SIG-M5 treated with dmso at 0.1 percent for 504 hours (cell line): ENCODE results near the gene FZD4.
"Not testable (repeated sequence)": the region's sequence is repeated elsewhere in the genome, so short reads cannot be mapped to it uniquely, and the experiment has no call there.

Source experiments
- DNase-seq: peaks from one replicate; lab custom pipeline; 2025; ENCODE audit not compliant: unreplicated experiment; lab: John Stamatoyannopoulos, UW

The FZD4 gene

GRCh38 chr11:86938900-86939880 lies 16.0 kb downstream of the FZD4 start:
- peak; percentile 28 for DNase-seq

GRCh38 chr11:86938203-86938899 lies 16.8 kb downstream of the FZD4 start:
- DNase-seq = no peak

DNA sequence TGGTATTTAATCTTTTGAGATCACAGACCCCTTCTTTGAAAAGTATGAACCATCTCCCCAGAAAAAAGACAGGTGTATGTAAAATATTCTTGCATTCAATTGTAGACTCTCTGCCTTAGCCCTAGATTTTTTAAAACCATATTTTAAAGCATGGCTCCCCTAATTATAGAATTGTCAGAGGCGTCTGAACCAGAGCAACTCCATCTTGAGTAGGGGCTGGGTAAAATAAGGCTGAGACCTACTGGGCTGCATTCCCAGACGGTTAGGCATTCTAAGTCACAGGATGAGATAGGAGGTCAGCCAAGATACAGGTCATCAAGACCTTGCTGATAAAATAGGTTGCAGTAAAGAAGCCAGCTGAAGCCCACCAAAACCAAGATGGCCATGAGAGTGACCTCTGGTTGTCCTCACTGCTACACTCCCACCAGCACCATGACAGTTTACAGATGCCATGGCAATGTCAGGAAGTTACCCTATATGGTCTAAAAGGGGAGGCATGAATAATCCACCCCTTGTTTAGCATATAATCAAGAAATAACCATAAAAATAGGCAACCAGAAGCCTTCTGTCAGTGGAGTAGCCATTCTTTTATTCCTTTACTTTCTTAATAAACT lies 17.9 kb downstream of the FZD4 start:
- DNase-seq = not testable (repeated sequence)

DNA sequence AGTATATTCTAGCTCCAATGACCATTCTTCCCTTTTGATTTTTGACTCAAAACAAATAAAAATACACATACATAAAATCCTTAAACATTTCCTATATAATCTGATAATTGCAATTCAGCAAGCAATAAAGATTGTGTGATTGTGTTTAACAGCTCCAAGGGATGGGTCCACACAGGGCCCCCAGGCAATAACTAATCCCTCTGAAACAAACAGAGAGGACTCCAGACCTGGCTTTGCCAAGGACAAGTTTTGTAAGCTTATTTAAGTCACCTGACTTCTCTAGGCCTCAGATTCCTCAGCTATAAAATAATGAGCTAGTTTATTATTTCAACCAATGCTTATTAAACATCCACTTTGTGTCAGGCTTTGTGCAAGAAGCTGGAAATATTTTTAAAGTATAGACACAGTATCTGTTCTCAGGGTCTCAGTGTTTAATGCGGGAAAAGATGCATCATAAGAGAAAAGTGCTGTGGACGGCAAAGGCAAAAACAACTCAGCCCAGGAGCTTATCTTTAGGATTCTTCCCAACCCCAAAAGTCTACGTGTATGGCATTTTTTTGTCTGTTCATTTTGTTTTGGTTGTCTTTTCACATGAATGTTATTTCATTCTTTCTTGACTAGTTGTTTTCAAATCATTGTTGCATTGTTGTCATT lies 20.1 kb downstream of the FZD4 start:
- DNase-seq = no peak

- no peak for DNase-seq
Observed at GRCh38 chr11:86934582-86934900, 20.7 kb downstream of the FZD4 start.

DNA sequence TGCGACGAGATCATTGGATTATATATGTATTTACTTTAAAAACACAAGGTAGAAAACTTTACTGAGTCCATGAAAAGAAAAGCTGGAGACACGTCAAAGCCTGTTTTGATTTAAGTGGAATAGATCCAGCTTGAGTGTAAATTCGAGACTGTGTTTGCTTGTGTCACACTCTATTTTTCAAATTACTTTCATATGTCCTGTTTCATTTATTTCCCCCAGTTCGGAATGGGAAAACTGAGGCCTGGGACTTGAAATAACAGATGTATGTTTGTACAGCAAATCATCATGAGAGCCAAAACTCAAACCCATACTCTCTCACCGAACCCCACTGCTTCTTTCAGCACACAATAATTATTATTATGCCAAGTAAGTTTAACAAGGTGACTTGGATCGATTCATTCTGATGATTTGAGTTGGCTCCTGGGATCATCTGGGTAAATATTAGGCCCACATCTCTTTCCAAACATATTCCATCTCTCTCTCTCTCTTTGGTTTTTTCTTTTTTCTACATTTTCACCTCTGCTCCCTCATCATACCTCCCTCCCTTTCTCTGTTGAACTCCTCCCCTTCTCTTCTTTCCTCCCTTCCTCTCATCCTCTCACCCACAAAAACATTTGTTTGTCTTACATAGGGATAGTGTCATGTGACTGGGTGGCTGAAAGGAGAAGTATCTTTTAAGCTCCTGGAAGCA lies 21.2 kb downstream of the FZD4 start:
- no peak for DNase-seq

- no peak for DNase-seq
Observed at GRCh38 chr11:86932924-86933875, 22.0 kb downstream of the FZD4 start.

- DNase-seq = no peak
Observed at GRCh38 chr11:86932259-86932585, 23.0 kb downstream of the FZD4 start.

DNA sequence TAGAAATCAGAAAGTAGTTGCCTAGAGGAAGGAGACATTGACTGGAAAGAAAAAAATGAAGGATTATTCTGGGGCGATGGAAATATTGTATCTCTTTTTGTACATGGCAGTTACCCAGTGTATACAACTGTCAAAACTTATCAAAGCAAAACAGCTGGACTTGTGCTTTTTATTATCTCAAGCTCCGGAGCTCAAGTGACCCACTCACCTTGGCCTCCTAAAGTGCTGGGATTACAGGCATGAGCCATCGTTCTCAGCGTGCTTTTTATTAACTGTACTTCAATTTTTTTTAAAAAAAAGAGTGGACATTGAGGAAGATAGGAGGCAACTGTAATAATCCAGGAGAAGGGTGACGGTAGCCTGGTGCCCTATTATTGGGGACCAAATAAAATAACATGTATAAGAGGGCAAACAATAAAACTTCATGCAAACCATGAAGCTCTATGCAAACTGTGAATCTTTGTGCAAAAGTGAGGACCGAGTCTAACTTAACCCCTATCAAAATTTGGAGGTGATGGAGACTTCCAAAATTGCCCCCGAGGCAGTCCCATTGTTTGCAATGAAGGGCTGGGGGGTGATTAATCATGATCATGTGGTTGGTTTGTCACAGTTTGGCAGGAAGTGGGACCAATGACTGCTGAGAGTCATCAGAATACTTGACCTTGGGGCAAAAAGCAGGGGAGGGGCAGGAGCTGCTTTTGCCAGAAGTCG lies 23.5 kb downstream of the FZD4 start:
- DNase-seq = no peak

DNA sequence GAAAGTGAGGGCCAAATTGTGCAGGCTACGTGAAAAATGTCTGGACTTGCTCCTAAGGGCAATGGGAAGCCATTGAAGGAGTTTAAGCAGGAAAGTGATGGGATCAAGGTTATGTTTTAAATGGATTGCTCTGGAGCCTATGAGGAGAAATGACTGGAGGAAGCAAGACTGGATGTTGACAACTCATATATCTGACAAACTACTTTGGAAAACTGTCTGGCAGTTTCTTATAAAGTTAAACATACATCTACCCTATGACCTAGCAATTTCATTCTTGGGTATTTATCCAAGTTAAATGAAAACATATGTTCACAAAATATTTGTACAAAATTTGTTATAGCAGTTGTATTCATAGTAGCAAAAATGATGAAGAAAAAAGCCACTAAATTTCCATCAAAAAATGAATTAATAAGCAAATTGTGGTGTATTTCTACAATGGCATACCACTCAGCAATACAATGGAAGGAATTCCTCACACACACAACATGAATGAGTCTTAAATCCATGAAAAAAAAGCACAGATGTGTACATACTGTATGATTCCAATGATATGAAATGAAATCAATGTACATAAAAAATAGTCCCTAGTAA lies 24.1 kb downstream of the FZD4 start:
- DNase-seq = no peak

DNA sequence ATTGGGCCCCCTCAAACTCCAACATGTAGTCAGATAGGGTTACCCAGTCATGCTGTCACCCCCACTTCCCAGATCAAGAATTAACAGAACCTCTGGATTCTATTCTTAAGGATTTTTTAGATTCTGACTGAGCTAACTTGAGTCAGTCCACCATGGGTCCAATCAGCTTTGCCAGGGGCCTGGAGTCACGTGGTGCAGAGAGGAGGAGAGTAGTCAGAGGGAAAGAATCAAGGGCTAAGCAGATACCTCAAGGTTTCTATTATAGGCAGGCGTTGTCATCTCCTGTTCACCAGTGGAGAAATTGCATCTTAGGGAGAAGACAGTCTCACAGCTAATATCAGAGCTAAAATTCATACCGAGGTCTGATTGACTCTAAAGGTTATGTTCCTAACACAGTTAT lies 28.2 kb downstream of the FZD4 start:
- no peak for DNase-seq

- no peak for DNase-seq
Observed at GRCh38 chr11:86923999-86924766, 31.0 kb downstream of the FZD4 start.

DNA sequence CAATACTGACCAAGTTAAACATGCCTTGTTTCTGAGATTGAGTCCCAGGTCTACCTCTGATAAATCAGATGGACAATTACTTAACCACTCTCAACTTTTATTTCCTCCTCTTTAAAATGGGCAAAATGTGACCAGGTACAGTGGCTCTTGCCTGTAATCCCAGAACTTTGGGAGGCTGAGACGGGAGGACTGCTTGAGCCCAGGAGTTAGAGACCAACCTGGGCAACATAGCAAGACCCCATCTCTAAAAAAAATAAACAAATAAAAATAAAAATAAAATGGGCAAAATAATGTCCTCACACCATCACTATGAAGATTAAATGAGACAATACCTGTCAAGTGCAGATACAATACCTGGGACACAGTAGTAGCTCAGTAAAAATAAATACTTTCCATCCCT lies 33.0 kb downstream of the FZD4 start:
- no peak for DNase-seq

GRCh38 chr11:86919557-86920210 lies 35.5 kb downstream of the FZD4 start:
- peak; percentile 8 for DNase-seq

DNA sequence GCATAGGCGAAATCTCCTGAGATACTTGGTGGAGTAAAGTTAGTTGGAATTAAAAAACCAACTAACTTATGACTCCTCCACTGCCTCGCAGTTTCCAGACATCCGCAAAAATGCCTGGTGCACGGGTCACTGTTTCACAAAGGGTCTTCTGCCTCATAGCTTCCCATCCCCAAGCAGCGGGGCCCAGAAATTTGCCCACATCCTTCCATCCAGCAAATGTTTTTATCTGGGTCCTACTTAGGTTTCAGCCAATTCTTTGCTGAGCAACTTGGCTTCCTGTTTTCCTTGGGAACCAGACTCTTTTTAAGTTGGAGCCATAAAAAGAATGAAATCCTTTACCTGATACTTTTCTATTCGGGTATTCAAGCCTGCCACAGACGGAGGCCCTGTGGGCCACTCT lies 36.2 kb downstream of the FZD4 start:
- DNase-seq = no peak

DNA sequence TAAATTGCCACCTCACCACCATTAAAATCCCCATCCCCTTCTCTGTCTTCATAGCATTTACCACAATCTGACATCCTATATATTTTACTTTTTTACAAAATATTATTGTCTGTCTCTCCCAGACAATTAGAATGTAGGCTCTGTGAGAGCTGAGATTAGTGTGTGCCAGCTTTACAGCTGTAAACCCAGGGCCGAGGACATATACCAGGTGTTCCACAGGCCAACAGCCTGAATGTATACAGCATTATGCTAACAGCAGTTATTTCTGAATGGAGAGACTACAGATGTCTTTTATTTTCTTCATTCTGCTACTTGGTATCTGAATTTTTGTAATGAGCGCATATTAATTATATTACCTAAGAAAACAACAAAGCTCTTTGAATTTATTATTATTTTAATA lies 36.7 kb downstream of the FZD4 start:
- no peak for DNase-seq

DNA sequence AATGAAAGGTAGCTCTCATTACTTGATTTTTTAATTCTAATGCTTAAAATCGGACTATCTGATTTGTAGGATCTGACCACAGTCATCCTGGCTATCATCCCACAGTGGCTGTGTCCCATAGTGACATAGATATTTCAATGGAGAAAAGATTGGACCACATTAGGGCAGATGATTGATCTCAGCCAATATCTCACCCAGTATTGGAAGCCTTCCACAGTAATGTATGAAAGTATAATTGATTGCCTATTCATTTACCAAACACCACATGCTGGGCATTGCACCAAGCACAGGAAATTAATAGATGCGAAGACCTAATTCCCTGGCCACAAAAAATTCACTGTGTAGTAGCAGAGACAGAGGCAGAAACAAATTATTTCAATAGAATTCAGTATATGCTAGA lies 37.6 kb downstream of the FZD4 start:
- no peak for DNase-seq

GRCh38 chr11:86916330-86916729 lies 38.9 kb downstream of the FZD4 start:
- no peak for DNase-seq
